Hematopoietic multipotent progenitor cell (in vitro differentiated cells): ENCODE data around the gene APBA1. TPM values are rescaled to one million over a fixed set of nuclear protein-coding genes. Genes with fewer than 3 reads are reported as not detected.
"Not testable (repeated sequence)": the region's sequence is repeated elsewhere in the genome, so short reads cannot be mapped to it uniquely, and the experiment has no call there.

ENCODE experiments used
- DNase-seq, 3 donors: peaks; one replicate each; pipeline ENCODE4 v3.0.0-alpha.2; 2011 to 2015; ENCODE audit warnings: low read depth in 2 of 3, low spot score in 2 of 3
- total RNA-seq: library from RNA; depleted of rRNA; stranded (reverse); fragments of >200 nt; gene quantifications from one replicate; pipeline ENCODE4 v1.2.3, GENCODE V29; 2012

Gene APBA1
- total RNA-seq, 1 donor: 0.27 TPM

GRCh38 chr9:69421908-69422801, 250.0 kb downstream of the APBA1 start:
- peak; percentile 6 to 67 (median 43) for DNase-seq

- no peak for DNase-seq
Measured at GRCh38 chr9:69420611-69421270, 251.4 kb downstream of the APBA1 start.

- peak in 2 of 3 donors; percentile 14 to 40 for DNase-seq
Measured at GRCh38 chr9:69412741-69413150, 259.4 kb downstream of the APBA1 start.

GRCh38 chr9:69411931-69412740, 260.0 kb downstream of the APBA1 start:
- DNase-seq: no peak

GRCh38 chr9:69411246-69411645, 260.9 kb downstream of the APBA1 start:
- DNase-seq: no peak

GRCh38 chr9:69409936-69410335, 262.2 kb downstream of the APBA1 start:
- not testable (repeated sequence) for DNase-seq

GRCh38 chr9:69400470-69400869, 271.7 kb downstream of the APBA1 start:
- no peak for DNase-seq

- no peak for DNase-seq
Measured at GRCh38 chr9:69397384-69398214, 274.6 kb downstream of the APBA1 start.

- DNase-seq: no peak
Measured at GRCh38 chr9:69396759-69397158, 275.4 kb downstream of the APBA1 start.

GRCh38 chr9:69395718-69396117, 276.5 kb downstream of the APBA1 start:
- DNase-seq: no peak

- DNase-seq: no peak
Measured at GRCh38 chr9:69393425-69393824, 278.7 kb downstream of the APBA1 start.

GRCh38 chr9:69392826-69393225, 279.3 kb downstream of the APBA1 start:
- no peak for DNase-seq

GRCh38 chr9:69391946-69392345, 280.2 kb downstream of the APBA1 start:
- DNase-seq: no peak

- no peak for DNase-seq
Measured at GRCh38 chr9:69391487-69391886, 280.7 kb downstream of the APBA1 start.

GRCh38 chr9:69389437-69389995, 282.7 kb downstream of the APBA1 start:
- DNase-seq: no peak

GRCh38 chr9:69388596-69388995, 283.6 kb downstream of the APBA1 start:
- DNase-seq: no peak

GRCh38 chr9:69386651-69387050, 285.5 kb downstream of the APBA1 start:
- no peak for DNase-seq

GRCh38 chr9:69385581-69386033, 286.6 kb downstream of the APBA1 start:
- peak in 2 of 3 donors; percentile 33 to 72 for DNase-seq

GRCh38 chr9:69382135-69382534, 290.0 kb downstream of the APBA1 start:
- DNase-seq: no peak

GRCh38 chr9:69380811-69381210, 291.4 kb downstream of the APBA1 start:
- DNase-seq: no peak
